Vagina (tissue), 2 donors: Measurements from ENCODE around the gene C1QL3.

Experiments used
- CTCF ChIP-seq, 3 experiments: fragments of 450-650 bp in 2 of 3; fragments of 200-600 bp in 1 of 3; sonication (generic) in 1 of 3; IDR thresholded peaks; one replicate each; pipeline ENCODE4 v1.5.1; 2017 to 2019; ENCODE audit warnings: antibody characterized with exemption in 3 of 3, mild to moderate bottlenecking in 2 of 3, moderate library complexity in 2 of 3
- POLR2A ChIP-seq, 2 donors: fragments of 450-650 bp; IDR thresholded peaks; one replicate each; pipeline ENCODE4 v1.6.1; 2017; ENCODE audit warnings: antibody characterized with exemption in 2 of 2, mild to moderate bottlenecking in 2 of 2, moderate library complexity in 2 of 2
- POLR2AphosphoS5 ChIP-seq, 2 donors: sonication (generic); formaldehyde crosslinking; IDR thresholded peaks; one replicate each; pipeline ENCODE4 v1.9.0; 2017; ENCODE audit warnings: antibody characterized with exemption in 2 of 2, mild to moderate bottlenecking in 2 of 2, low read depth in 1 of 2; ENCODE audit not compliant: insufficient read depth in 1 of 2

DNA sequence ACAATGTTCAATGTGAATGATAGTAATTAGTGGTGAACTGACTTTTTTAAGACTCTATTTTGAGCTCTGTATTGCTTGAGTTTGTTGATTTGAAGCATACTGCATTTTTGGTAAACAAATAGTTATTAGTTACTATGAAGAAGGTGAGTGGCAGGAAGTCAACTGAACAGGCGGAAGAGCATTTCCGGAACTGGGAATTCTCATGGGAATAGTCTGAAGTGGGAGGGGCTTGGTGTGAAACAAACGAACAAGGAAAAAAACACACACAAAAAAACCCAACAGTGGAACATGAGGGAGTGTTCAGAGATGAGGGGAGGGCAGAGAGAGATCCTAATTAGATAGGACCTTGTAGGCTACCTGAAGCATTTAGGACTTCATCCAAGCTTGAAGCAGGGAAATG is 43.9 kb upstream of the C1QL3 start:
- no peak for TF ChIP-seq POLR2A (IDR thresholded peaks at IDR 0.05)
- no peak for TF ChIP-seq POLR2AphosphoS5 (IDR thresholded peaks at IDR 0.05; ENCODE audit: insufficient read depth in 1 of 2, low read depth in 1 of 2)
- no peak for TF ChIP-seq CTCF (IDR thresholded peaks at IDR 0.05)
